Neural cell (in vitro differentiated cells): Measurements from ENCODE around the gene TBATA. TPM values are rescaled to one million over a fixed set of nuclear protein-coding genes. Genes with fewer than 3 reads are reported as not detected.

Source experiments
- H2AFZ ChIP-seq: fragments of 200-600, 300-800 bp; sonication (generic), shearing (Covaris generic); 2 replicates; pipeline ENCODE4 v1.6.0; 2014; ENCODE audit warnings: low read depth, mild to moderate bottlenecking, antibody characterized with exemption, low read length, moderate library complexity
- H3F3A ChIP-seq: fragments of 200-600 bp; shearing (Covaris generic); 2 replicates; pipeline ENCODE4 v1.6.1; 2016; ENCODE audit warnings: mild to moderate bottlenecking, moderate library complexity, mixed read lengths, antibody characterized with exemption, low read length; ENCODE audit not compliant: insufficient read depth, poor library complexity, severe bottlenecking
- H3K27ac ChIP-seq: fragments of 200-600, 300-800 bp; sonication (generic), shearing (Covaris generic); 2 replicates; pipeline ENCODE4 v1.5.1; 2014; ENCODE audit warnings: mild to moderate bottlenecking, low read length, moderate library complexity
- H3K27me3 ChIP-seq: fragments of 300-800, 200-600 bp; sonication (generic), shearing (Covaris generic); 2 replicates; pipeline ENCODE4 v1.6.0; 2014; ENCODE audit warnings: mild to moderate bottlenecking, low read depth, low read length, moderate library complexity; ENCODE audit not compliant: insufficient read depth
- H3K36me3 ChIP-seq: fragments of 300-800, 200-600 bp; sonication (generic), shearing (Covaris generic); 2 replicates; pipeline ENCODE4 v1.5.1; 2014; ENCODE audit warnings: mild to moderate bottlenecking, antibody characterized with exemption, low read length, moderate library complexity; ENCODE audit not compliant: insufficient read depth
- H3K4me2 ChIP-seq: fragments of 300-800, 200-600 bp; sonication (generic), shearing (Covaris generic); 2 replicates; pipeline ENCODE4 v1.6.0; 2014; ENCODE audit warnings: mild to moderate bottlenecking, low read length
- H3K4me3 ChIP-seq: fragments of 300-800, 200-600 bp; sonication (generic), shearing (Covaris generic); 2 replicates; pipeline ENCODE4 v1.5.1; 2014; ENCODE audit warnings: mild to moderate bottlenecking, low read length, moderate library complexity
- H3K79me2 ChIP-seq: fragments of 200-600 bp; shearing (Covaris generic); replicated peaks from 2 replicates; pipeline ENCODE4 v1.6.0; 2014; ENCODE audit warnings: mild to moderate bottlenecking, low read length, moderate library complexity; ENCODE audit not compliant: insufficient read depth
- H3K9ac ChIP-seq: fragments of 300-800, 200-600 bp; sonication (generic), shearing (Covaris generic); 2 replicates; pipeline ENCODE4 v1.6.1; 2016; ENCODE audit warnings: mild to moderate bottlenecking, low read length, mixed read lengths
- H3K9me2 ChIP-seq: fragments of 200-600 bp; shearing (Covaris generic); 2 replicates; pipeline ENCODE4 v1.6.1; 2016; ENCODE audit warnings: mild to moderate bottlenecking, low read length, mixed read lengths; ENCODE audit not compliant: insufficient read depth
- H3K9me3 ChIP-seq: fragments of 200-600, 300-800 bp; sonication (generic), shearing (Covaris generic); 2 replicates; pipeline ENCODE4 v1.6.1; 2016; ENCODE audit warnings: mild to moderate bottlenecking, mixed run types, low read length, moderate library complexity, mixed read lengths
- H4K20me1 ChIP-seq: fragments of 200-600 bp; shearing (Covaris generic); 2 replicates; pipeline ENCODE4 v1.6.1; 2016; ENCODE audit warnings: mild to moderate bottlenecking, mixed run types; ENCODE audit not compliant: insufficient read depth
- EP300 ChIP-seq: fragments of 450-650 bp; conservative IDR thresholded peaks from 2 replicates; pipeline ENCODE4 v1.6.1; 2014; ENCODE audit warnings: antibody characterized with exemption, mild to moderate bottlenecking, moderate library complexity; ENCODE audit not compliant: poor library complexity, severe bottlenecking
- EZH2 ChIP-seq: fragments of 200-600, 300-800 bp; shearing (Covaris generic), sonication (generic); IDR thresholded peaks from 2 replicates; pipeline ENCODE4 v1.6.1; 2014; ENCODE audit warnings: antibody characterized with exemption, low read length, borderline replicate concordance, mild to moderate bottlenecking; ENCODE audit not compliant: insufficient read depth, poor library complexity, severe bottlenecking
- MXI1 ChIP-seq: fragments of 450-650 bp; conservative IDR thresholded peaks from 2 replicates; pipeline ENCODE4 v1.6.1; 2014; ENCODE audit warnings: antibody characterized with exemption, mild to moderate bottlenecking; ENCODE audit not compliant: poor library complexity, severe bottlenecking
- POLR2AphosphoS5 ChIP-seq: IDR thresholded peaks from 2 replicates; pipeline ENCODE4 v1.6.1; 2012
- RAD21 ChIP-seq: fragments of 450-650 bp; conservative IDR thresholded peaks from 2 replicates; pipeline ENCODE4 v1.6.1; 2014; ENCODE audit warnings: antibody characterized with exemption, mild to moderate bottlenecking, moderate library complexity
- REST ChIP-seq: IDR thresholded peaks from 2 replicates; pipeline ENCODE4 v1.6.1; 2012; ENCODE audit warnings: borderline replicate concordance
- SMC3 ChIP-seq: fragments of 450-650 bp; conservative IDR thresholded peaks from 2 replicates; pipeline ENCODE4 v1.6.1; 2014; ENCODE audit warnings: antibody characterized with exemption, mild to moderate bottlenecking, moderate library complexity; ENCODE audit not compliant: poor library complexity
- TAF1 ChIP-seq: IDR thresholded peaks from 2 replicates; pipeline ENCODE4 v1.6.1; 2012; ENCODE audit warnings: low read depth
- polyA plus RNA-seq: library from polyadenylated mRNA; depleted of rRNA; stranded (reverse); fragments of >200 nt; gene quantifications from 2 replicates; pipeline ENCODE4 v1.2.3, GENCODE V29; 2014
- TF ChIP-seq, protein P1 (sequence below): fragments of 450-650 bp; IDR thresholded peaks from 2 replicates; pipeline ENCODE4 v1.5.1; 2014; ENCODE audit warnings: antibody characterized with exemption, mild to moderate bottlenecking, moderate library complexity; ENCODE audit not compliant: poor library complexity, severe bottlenecking

Gene TBATA
- polyA plus RNA-seq, 1 donor from 2014 or later, result not detected

DNA sequence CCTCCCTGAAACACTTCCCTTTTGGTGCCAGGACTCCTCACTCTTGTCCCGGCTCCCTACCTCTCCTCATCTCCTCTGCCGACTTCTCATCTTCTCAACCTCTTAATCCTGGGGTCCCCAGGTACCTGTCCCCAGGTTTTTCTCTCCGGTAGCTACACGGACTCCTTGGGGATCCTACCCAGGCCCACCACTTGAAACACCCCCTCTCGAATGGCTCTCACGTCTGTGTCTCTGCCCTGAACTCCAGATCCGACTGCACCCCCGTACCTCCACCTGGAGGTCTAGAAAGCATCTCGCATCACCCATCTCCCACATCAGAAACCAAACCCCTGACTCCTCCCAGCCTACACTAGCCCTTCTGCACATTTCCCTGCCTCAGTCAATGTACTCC, 4.8 kb downstream of the TBATA start:
- H3K79me2 ChIP-seq, result no peaks in the 10 kb centered on the region
- no peak overlapping the region for H3K9ac ChIP-seq
- no peaks in the 10 kb centered on the region for H3F3A ChIP-seq
- no peaks in the 10 kb centered on the region for H4K20me1 ChIP-seq
- no peaks in the 10 kb centered on the region for H3K9me3 ChIP-seq
- no peak for TF ChIP-seq RAD21
- no peak for TF ChIP-seq EZH2
- no peak for TF ChIP-seq SMC3
- no peak for TF ChIP-seq POLR2AphosphoS5
- TF ChIP-seq REST, result no peak
- TF ChIP-seq, protein P1, sequence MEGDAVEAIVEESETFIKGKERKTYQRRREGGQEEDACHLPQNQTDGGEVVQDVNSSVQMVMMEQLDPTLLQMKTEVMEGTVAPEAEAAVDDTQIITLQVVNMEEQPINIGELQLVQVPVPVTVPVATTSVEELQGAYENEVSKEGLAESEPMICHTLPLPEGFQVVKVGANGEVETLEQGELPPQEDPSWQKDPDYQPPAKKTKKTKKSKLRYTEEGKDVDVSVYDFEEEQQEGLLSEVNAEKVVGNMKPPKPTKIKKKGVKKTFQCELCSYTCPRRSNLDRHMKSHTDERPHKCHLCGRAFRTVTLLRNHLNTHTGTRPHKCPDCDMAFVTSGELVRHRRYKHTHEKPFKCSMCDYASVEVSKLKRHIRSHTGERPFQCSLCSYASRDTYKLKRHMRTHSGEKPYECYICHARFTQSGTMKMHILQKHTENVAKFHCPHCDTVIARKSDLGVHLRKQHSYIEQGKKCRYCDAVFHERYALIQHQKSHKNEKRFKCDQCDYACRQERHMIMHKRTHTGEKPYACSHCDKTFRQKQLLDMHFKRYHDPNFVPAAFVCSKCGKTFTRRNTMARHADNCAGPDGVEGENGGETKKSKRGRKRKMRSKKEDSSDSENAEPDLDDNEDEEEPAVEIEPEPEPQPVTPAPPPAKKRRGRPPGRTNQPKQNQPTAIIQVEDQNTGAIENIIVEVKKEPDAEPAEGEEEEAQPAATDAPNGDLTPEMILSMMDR, result no peak
- no peak for TF ChIP-seq EP300
- TF ChIP-seq MXI1, result no peak
- TF ChIP-seq TAF1, result no peak
- H3K27ac ChIP-seq, result no peak overlapping the region
- H3K4me2 ChIP-seq, result no peak overlapping the region
- H3K9me2 ChIP-seq, result no peaks in the 10 kb centered on the region
- H3K27me3 ChIP-seq, result no peaks in the 10 kb centered on the region
- H3K36me3 ChIP-seq, result no peaks in the 10 kb centered on the region
- no peak overlapping the region for H2AFZ ChIP-seq
- H3K4me3 ChIP-seq, result no peak overlapping the region

DNA sequence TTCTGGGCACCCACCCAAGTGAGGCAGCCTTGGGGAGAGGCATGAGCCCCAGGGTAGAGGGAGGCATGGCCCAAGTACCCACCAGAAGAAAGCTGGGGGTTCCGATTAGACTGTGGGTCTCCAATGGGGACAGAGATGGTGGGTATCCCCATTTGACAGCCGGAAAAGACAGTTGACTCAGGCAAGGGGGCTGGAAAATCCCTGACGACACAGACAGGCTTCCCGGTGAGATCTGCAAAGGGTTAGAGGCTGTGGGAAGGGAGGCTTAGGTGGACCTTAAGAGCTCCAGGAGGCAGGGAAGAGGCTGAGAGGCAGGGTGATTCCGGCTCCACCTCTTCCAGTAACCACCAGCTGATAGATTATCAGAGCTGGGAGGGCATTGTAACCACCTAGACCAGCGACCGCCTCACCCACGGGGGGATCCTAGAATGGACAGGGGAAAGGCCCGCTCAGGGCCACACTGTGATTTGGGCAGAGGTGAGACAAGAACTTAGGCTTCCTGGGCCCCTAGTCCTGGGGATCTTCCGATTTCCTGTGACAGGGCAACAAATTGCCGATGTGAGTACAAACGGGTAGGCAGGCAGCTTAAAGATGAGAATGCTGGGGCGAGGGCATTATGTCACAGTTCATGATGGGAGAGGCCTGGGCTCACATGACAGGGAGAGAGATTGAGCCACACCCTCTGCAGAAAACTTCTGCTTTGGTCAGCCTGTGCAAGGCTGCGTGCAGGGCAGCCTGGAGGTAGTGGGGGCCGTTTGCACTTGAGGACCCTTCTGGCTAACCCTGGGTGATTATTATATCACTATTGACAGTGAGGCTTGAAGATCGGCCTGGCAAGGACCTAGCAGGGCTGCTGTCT, 5.4 kb downstream of the TBATA start:
- H3K4me3 ChIP-seq, result no peak overlapping the region
- no peak overlapping the region for H3K27ac ChIP-seq
- no peak overlapping the region for H3K4me2 ChIP-seq

More for the DNA sequence above, 5.4 kb downstream of the TBATA start:
- Histone ChIP-seq H3K79me2 (no peaks in the 10 kb centered on the region), H3K9me3 (no peaks in the 10 kb centered on the region), H3F3A (no peaks in the 10 kb centered on the region), H3K9ac (no peak overlapping the region), H2AFZ (no peak overlapping the region), H4K20me1 (no peaks in the 10 kb centered on the region), H3K36me3 (no peaks in the 10 kb centered on the region), H3K27me3 (no peaks in the 10 kb centered on the region), H3K9me2 (no peaks in the 10 kb centered on the region)
- TF ChIP-seq POLR2AphosphoS5, result no peak
- TF ChIP-seq SMC3, result no peak
- TF ChIP-seq EZH2, result no peak
- TF ChIP-seq EP300, result no peak
- no peak for TF ChIP-seq MXI1
- TF ChIP-seq REST, result no peak
- TF ChIP-seq, protein P1, result no peak
- no peak for TF ChIP-seq TAF1
- TF ChIP-seq RAD21, result no peak
